ENCODE data around the gene C2CD3. TPM values are rescaled to one million over a fixed set of nuclear protein-coding genes. Genes with fewer than 3 reads are reported as not detected.

C2CD3 gene
- total RNA-seq, 1 donor from 2014 or later: 15.6 TPM

- DNase-seq: no peak
Measured at GRCh38 chr11:73977856-73978519, 192.8 kb downstream of the C2CD3 start.

GRCh38 chr11:73976451-73977151, 194.2 kb downstream of the C2CD3 start:
- no peak for DNase-seq

GRCh38 chr11:73975479-73975757, 195.4 kb downstream of the C2CD3 start:
- DNase-seq: no peak

DNA sequence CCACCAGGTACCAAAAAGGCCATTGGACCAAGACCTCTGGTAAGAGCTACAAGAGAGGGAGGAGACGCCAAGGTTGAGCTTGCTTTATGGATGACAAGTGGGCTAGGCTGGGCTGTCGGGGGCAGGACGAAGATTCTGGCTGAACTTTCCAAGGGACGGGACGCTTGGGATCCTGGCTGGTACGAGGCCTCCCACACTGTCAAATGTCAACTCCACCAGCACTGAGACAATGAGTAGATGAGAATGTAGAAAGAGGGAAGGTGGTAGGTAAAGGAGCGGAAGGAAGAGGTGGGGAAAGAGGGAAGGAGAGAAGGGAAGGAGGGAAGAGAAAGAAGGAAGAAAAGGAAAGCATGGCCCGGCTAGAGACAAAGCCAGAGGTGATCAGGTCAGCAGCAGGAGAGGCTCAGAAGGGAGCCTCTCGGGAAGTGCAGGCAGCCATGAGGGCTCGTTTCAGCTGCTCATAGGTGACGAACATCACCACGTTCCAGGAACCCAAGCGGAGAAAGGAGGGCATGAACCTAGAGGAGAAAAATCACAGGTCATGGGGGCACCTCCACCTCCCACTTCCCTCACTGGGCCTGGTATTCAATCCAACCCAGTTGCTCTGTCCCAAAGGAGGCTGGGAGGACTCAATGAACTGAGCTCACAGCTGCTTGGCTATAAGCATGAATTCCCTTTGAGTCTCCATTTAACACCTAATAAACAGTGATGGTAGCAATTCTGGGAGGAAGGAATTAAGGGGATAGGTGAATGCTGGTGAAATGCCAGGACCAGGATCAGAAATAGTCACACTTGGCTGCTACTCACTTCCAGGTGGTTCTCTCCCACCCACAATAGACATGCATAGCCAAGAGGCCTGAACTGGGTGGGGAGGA, 196.0 kb downstream of the C2CD3 start:
- no peak for DNase-seq

DNA sequence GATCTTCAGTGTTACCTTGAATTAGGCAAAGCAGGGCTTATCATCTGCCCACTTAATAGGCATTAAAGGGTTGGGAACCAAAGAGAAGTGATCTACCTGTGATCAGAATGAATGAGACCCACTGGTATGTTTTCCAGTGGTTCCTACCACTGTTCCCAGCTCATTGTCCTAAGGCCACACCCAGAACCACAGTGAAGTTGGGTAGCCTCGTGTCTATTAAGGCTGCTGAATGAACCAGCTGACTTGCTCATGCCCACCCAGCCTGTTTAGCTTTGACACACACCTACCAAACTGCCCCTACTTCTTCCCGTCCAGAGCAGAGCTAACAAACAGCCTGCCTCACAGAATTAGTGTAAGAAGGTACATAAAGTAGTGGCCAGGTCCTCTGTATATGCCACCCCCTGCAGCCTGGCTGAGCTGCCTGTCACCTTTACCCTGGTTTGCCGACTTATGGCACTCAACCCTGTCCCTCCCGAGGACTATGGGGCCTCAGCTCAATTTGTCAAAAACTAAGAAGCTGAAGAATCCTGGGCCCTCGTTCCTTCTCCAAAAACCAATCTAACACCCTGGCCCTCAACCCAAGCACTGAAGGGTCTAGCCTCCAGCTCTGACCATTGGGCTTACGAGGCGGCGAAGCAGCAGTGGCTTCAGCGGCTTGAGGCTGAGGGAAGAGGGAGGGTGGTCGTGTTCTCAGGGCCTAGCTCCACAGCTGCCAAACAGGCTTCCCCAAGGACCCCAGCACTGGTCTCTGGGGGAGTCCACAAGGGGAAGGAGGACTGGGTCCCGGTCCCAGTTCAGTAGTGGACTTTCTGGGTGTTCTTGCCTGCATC, 198.0 kb downstream of the C2CD3 start:
- DNase-seq: no peak

GRCh38 chr11:73972187-73972586, 198.6 kb downstream of the C2CD3 start:
- DNase-seq: no peak

DNA sequence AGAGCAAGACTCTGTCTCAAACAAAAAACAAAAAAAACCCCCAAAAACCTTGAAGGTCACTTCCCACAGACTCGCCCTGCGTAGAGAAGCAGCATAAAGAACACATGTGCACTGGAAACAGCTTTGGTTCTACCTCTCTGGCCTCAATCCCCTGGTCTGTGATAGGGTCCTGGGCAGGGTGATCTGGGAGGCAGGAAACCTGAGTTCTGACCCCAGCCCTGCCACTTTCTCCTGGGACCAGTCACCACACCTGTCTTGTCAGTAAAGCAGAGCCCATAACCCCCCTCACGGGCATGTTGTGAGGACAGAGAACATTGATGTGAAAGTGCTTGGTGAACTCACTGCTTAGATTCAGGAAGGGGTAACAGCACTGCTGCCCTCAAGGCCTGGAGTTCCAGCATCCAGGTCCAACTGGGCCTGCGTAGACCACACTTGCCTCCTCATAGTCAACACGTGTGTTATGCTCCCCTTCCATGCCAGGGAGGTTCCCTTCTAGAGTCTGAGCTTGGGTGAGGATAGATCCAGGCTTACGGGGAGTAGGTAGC, 199.6 kb downstream of the C2CD3 start:
- no peak for DNase-seq

DNA sequence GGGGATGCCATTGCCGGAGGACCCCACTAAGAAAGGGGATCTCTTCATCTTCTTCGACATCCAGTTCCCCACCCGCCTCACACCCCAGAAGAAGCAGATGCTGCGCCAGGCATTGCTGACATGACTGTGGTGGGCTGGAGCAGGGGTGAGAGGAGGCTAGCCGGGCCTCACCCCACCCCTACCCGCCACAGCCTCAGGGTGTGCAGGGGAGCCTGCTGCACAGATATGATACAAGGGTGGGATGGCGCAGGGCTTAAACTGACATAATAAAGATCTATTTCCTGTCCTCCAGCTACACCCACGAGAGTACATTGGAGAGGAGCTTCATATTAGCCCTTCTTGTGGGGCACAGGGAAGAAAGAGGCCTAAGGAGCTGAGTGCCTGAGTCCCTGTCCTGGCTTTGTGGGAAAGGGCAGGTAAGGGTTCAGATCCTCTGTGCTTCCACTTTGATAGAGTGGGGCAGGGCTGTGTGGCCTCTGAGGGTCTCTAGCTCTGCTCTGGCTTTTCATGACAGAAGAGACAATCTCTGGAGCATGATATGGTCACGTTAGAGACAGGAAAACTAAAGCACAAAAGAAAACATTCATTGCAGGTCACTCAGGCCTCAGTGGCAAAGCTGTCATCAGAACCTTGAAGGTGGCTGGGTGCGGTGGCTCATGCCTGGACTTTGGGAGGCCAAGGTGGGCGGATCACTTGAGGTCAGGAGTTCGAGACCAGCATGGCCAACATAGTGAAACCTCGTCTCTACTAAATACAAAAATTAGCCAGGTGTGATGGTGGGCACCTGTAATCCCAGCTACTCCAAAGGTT, 200.6 kb downstream of the C2CD3 start:
- DNase-seq: no peak

DNA sequence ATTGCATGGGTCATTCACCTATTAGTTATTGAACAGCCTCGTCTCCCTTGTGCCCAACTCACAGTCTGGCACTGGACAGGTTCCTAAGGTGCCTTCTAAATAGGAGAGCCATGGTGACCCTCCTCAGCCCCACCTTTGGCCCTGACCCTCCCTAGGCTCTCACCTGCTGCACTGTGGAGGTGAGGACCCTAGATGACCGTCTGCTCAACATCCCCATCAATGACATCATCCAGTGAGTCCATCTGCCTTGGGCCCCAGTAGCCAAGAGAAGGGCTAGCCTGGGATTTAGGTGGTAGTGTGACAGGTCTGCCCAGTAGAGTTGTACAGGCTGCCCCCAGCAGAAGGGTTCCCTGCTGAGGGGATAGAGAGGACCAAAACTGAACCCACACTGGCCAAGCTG, 201.7 kb downstream of the C2CD3 start:
- no peak for DNase-seq

DNA sequence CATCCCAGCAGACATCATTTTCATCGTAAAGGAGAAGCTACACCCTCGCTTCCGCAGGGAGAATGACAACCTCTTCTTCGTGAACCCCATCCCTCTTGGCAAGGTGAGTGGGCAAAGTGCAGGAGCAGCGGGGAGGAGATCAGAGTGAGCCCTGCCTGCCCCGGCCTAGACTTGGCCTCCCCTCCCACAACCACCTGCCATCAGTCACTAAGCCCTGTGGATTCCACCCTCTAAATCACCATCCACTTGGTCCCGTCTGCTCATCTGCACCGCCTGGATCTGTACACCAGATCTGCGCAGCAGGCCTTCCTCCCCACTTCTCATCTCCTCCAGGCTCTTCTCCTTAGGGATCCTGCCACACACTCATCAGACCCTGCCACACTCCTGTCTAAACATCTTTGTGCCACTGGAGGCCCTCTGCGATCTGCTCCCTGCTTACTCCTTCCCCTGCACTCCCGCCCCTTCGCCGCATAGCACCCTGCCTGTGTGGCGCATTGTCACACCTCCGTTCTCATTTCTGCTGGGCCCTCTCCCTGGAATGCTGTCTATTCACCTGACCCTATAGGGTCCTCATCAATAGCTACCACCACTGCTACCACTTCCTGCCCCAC, 202.3 kb downstream of the C2CD3 start:
- no peak for DNase-seq

GRCh38 chr11:73965764-73966121, 205.1 kb downstream of the C2CD3 start:
- no peak for DNase-seq

DNA sequence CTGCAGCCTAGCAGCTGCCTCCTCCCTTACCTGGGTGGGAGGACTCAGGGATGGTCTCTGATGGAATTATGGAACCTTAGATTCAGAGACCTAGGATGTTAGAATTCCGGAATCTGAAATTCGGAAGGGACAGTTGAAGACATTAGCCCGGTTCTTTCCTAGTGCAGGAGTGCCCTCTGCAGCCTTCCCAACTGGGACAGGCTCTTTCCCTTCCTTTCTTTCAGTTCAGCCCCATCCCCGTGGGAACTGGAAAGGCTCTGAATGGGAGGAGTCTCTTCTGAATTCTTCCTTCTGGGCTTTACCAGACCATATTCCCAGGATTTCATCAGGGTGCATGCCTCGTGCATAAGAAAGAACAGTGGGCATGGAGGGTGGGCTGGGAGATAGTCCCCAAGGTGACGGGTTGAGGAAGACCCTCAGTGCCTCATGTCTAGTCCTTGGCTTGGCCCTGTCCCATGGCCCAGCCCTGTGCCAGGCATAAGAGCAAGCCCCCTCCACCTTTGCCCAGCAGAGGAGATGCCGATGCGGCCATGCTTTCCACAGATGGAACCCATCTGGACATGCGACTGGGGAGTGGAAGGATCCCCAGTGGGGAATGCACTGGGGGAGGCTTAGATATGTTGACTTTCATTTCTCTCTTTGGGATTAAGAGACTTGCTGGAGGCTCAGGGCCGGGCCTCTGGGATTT, 205.6 kb downstream of the C2CD3 start:
- DNase-seq: no peak

- DNase-seq: no peak
Measured at GRCh38 chr11:73963861-73964260, 206.9 kb downstream of the C2CD3 start.

Small RNAs within 50 kb of the gene (small RNA-seq; reads per million reads assigned to genes)
- not detected for gene AP002392.1

Other genes starting within 250 kb of the C2CD3 start
- gene DNAJB13, start 220.0 kb downstream of the C2CD3 start, total RNA-seq: 0.47 TPM
- 5.0 TPM for gene UCP2, start 188.2 kb downstream of the C2CD3 start, total RNA-seq
- 0.62 TPM for gene UCP3, start 161.9 kb downstream of the C2CD3 start, total RNA-seq
- 41.6 TPM for gene PPME1, start 287 bp upstream of the C2CD3 start, total RNA-seq
- not detected for gene P4HA3, start 140.6 kb upstream of the C2CD3 start, total RNA-seq
- 182 TPM for gene PGM2L1, start 227.4 kb upstream of the C2CD3 start, total RNA-seq

Measured in occipital lobe (tissue), 3 donors.